Effector memory CD4-positive, alpha-beta T cell (primary cell): ENCODE results near the gene HS6ST1.

ENCODE experiments used
- DNase-seq, 3 donors: peaks; one replicate each; pipeline ENCODE4 v3.0.0-alpha.2; 2020
- H3K27ac ChIP-seq: 2 replicates; pipeline ENCODE4 v1.7.0; 2013; ENCODE audit warnings: mild to moderate bottlenecking, low read length, moderate library complexity; ENCODE audit not compliant: insufficient read depth, poor library complexity, severe bottlenecking
- H3K27me3 ChIP-seq: replicated peaks from 2 replicates; pipeline ENCODE4 v1.7.0; 2013; ENCODE audit warnings: mild to moderate bottlenecking, low read length; ENCODE audit not compliant: insufficient read depth, control insufficient read depth, poor library complexity, severe bottlenecking
- H3K36me3 ChIP-seq: 2 replicates; pipeline ENCODE4 v1.7.0; 2013; ENCODE audit warnings: mild to moderate bottlenecking, low read length, moderate library complexity; ENCODE audit not compliant: control insufficient read depth, insufficient read depth
- H3K4me1 ChIP-seq: 2 replicates; pipeline ENCODE4 v1.7.0; 2013; ENCODE audit warnings: low read length, mild to moderate bottlenecking; ENCODE audit not compliant: control insufficient read depth, insufficient read depth, poor library complexity, severe bottlenecking
- H3K4me3 ChIP-seq: 2 replicates; pipeline ENCODE4 v1.7.0; 2013; ENCODE audit warnings: low read length, low read depth, mild to moderate bottlenecking; ENCODE audit not compliant: insufficient read depth, poor library complexity, severe bottlenecking
- H3K9me3 ChIP-seq: 2 replicates; pipeline ENCODE4 v1.7.0; 2013; ENCODE audit warnings: mild to moderate bottlenecking, low read length, moderate library complexity; ENCODE audit not compliant: control insufficient read depth

The HS6ST1 gene

GRCh38 chr2:128316777-128317180 lies 1.9 kb downstream of the HS6ST1 start:
- Histone ChIP-seq H3K4me1 (peaks cover 35% of the 10 kb centered on the region), H3K27ac (no peak overlapping the region), H3K4me3 (peak overlapping the region; percentile 62), H3K9me3 (no peaks in the 10 kb centered on the region), H3K27me3 (no peaks in the 10 kb centered on the region), H3K36me3 (no peaks in the 10 kb centered on the region)
- DNase-seq: no peak

- Histone ChIP-seq H3K9me3 (no peaks in the 10 kb centered on the region), H3K27me3 (no peaks in the 10 kb centered on the region), H3K36me3 (no peaks in the 10 kb centered on the region), H3K4me1 (peaks cover 29% of the 10 kb centered on the region), H3K27ac (no peak overlapping the region), H3K4me3 (peak overlapping the region; percentile 62)
- DNase-seq: no peak
Observed at GRCh38 chr2:128315829-128316776, 2.6 kb downstream of the HS6ST1 start.

- peaks cover 28% of the 10 kb centered on the region for H3K4me1 ChIP-seq
- H3K27ac ChIP-seq: no peak overlapping the region
- H3K36me3 ChIP-seq: no peaks in the 10 kb centered on the region
- no peak overlapping the region for H3K4me3 ChIP-seq
- DNase-seq: no peak
- H3K27me3 ChIP-seq: no peaks in the 10 kb centered on the region
- no peaks in the 10 kb centered on the region for H3K9me3 ChIP-seq
Observed at GRCh38 chr2:128315122-128315828, 3.4 kb downstream of the HS6ST1 start.

GRCh38 chr2:128314348-128315121 lies 4.1 kb downstream of the HS6ST1 start:
- DNase-seq: no peak
- Histone ChIP-seq H3K4me3 (no peak overlapping the region), H3K27me3 (no peaks in the 10 kb centered on the region), H3K36me3 (no peaks in the 10 kb centered on the region), H3K9me3 (no peaks in the 10 kb centered on the region), H3K4me1 (peaks cover 27% of the 10 kb centered on the region), H3K27ac (no peak overlapping the region)

- Histone ChIP-seq H3K27ac (no peak overlapping the region), H3K4me3 (no peak overlapping the region), H3K4me1 (peaks cover 23% of the 10 kb centered on the region), H3K36me3 (no peaks in the 10 kb centered on the region), H3K9me3 (no peaks in the 10 kb centered on the region), H3K27me3 (no peaks in the 10 kb centered on the region)
- DNase-seq: no peak
Observed at GRCh38 chr2:128313931-128314347, 4.7 kb downstream of the HS6ST1 start.

GRCh38 chr2:128313091-128313836 lies 5.4 kb downstream of the HS6ST1 start:
- DNase-seq: no peak
- Histone ChIP-seq H3K27ac (no peak overlapping the region), H3K36me3 (no peaks in the 10 kb centered on the region), H3K4me1 (peaks cover 23% of the 10 kb centered on the region), H3K9me3 (no peaks in the 10 kb centered on the region), H3K4me3 (no peak overlapping the region), H3K27me3 (no peaks in the 10 kb centered on the region)

GRCh38 chr2:128312411-128312810 lies 6.3 kb downstream of the HS6ST1 start:
- Histone ChIP-seq H3K4me3 (no peak overlapping the region), H3K27ac (no peak overlapping the region), H3K9me3 (no peaks in the 10 kb centered on the region), H3K27me3 (no peaks in the 10 kb centered on the region), H3K36me3 (no peaks in the 10 kb centered on the region), H3K4me1 (peaks cover 19% of the 10 kb centered on the region)
- DNase-seq: no peak

GRCh38 chr2:128311755-128312341 lies 6.8 kb downstream of the HS6ST1 start:
- Histone ChIP-seq H3K27me3 (no peaks in the 10 kb centered on the region), H3K4me1 (peaks cover 13% of the 10 kb centered on the region), H3K9me3 (no peaks in the 10 kb centered on the region), H3K4me3 (no peak overlapping the region), H3K27ac (no peak overlapping the region), H3K36me3 (no peaks in the 10 kb centered on the region)
- DNase-seq: no peak

GRCh38 chr2:128311216-128311754 lies 7.4 kb downstream of the HS6ST1 start:
- Histone ChIP-seq H3K4me3 (no peak overlapping the region), H3K27ac (no peak overlapping the region), H3K9me3 (no peaks in the 10 kb centered on the region), H3K4me1 (peaks cover 7% of the 10 kb centered on the region), H3K36me3 (no peaks in the 10 kb centered on the region), H3K27me3 (no peaks in the 10 kb centered on the region)
- DNase-seq: no peak
